GM19395 (cell line): ENCODE measurements around the gene PCDHA4.

Experiments used
- ATAC-seq: cut with Tn5 transposase; IDR thresholded peaks from one replicate; pipeline ENCODE4 v1.9.1; 2021; ENCODE audit warnings: mild to moderate bottlenecking, moderate library complexity; ENCODE audit not compliant: unreplicated experiment

PCDHA4 gene

DNA sequence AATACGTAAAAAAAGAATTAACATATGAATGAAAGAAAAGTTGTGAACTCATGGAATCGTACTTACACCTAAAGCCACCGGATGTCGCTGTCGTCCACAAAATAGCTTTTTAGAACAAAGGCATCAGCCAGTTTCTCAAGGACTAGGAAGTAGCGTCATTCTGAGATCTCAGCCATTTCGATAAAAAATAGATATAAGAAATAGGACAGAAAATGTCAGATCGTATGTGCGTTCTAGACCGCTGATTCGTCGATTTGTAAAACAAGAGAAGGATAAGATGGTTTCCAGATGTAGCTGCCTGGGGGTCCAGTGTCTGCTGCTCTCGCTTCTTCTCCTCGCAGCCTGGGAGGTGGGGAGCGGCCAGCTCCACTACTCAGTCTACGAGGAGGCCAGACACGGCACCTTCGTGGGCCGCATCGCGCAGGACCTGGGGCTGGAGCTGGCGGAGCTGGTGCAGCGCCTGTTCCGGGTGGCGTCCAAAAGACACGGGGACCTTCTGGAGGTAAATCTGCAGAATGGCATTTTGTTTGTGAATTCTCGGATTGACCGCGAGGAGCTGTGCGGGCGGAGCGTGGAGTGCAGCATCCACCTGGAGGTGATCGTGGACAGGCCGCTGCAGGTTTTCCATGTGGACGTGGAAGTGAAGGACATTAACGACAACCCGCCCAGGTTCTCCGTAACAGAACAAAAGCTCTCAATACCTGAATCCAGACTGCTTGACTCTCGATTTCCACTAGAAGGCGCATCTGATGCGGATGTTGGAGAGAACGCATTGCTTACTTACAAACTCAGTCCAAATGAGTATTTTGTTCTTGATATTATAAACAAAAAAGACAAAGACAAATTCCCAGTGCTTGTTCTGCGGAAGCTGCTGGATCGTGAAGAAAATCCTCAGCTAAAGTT is 49.2 kb downstream of the PCDHA4 start, which contains the start of gene PCDHA10:
Gene PCDHA10, plus strand, starts transcription at position 126 of the 903 bp plus-strand sequence. Its CDS starts 152 bp downstream, at position 278.
- ATAC-seq: no peak

- ATAC-seq: no peak
These were observed 50.5 kb downstream of the PCDHA4 start for GRCh38 chr5:140857177-140857986.

DNA sequence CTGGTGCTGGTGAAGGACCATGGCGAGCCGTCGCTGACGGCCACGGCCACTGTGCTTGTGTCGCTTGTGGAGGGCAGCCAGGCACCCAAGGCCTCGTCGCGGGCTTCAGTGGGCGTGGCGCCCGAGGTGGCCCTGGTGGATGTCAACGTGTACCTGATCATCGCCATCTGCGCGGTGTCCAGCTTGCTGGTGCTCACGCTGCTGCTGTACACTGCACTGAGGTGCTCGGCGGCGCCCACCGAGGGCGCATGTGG is 51.0 kb downstream of the PCDHA4 start:
- no peak for ATAC-seq

GRCh38 chr5:140862441-140863295 is 55.8 kb downstream of the PCDHA4 start:
- ATAC-seq: no peak
